Spleen (tissue), 7 donors: ENCODE measurements around the gene PIBF1.

Source experiments
- CTCF ChIP-seq, 11 experiments: fragments of 200-600 bp in 7 of 11; fragments of 450-650 bp in 4 of 11; sonication (generic) in 4 of 11; IDR thresholded peaks in 8 of 11; conservative IDR thresholded peaks in 3 of 11; 1 replicate in 7 of 11; 2 replicates in 4 of 11; pipeline versions ENCODE4 v1.4.0 to v1.8.0; 2016 to 2021; ENCODE audit warnings: antibody characterized with exemption in 11 of 11, inconsistent platforms in 4 of 11, mild to moderate bottlenecking in 1 of 11
- POLR2A ChIP-seq, 3 donors: fragments of 450-650 bp; IDR thresholded peaks; one replicate each; pipeline ENCODE4 v1.5.1; 2017; ENCODE audit warnings: antibody characterized with exemption in 3 of 3, mild to moderate bottlenecking in 1 of 3
- donor health status: DM: no; HTN: no; CAD: no; lungs with moderate emphysema.
- donor health status: DM: no; HTN: no; CAD: no.
- donor health status: DM: no; HTN: no; CAD: no.

- TF ChIP-seq CTCF (IDR thresholded peaks at IDR 0.05 in 8 of 11, conservative IDR thresholded peaks at IDR 0.05 in 3 of 11) (no peak), POLR2A (IDR thresholded peaks at IDR 0.05) (no peak)
Measured at GRCh38 chr13:72798817-72799216, 16.9 kb downstream of the PIBF1 start.
